ENCODE results near the gene PAX3.

The PAX3 gene

GRCh38 chr2:222193328-222193983, 105.3 kb downstream of the PAX3 start:
- H3K4me1 ChIP-seq (ENCODE audit: low read length) = no peaks in the 10 kb centered on the region
- H3K9me3 ChIP-seq (replicated peaks; ENCODE audit: insufficient read depth, low read length) = no peaks in the 10 kb centered on the region; the same call in 1 of the 2 replicates
- H3K79me2 ChIP-seq (ENCODE audit: low read length) = no peaks in the 10 kb centered on the region
- H3K27ac ChIP-seq (ENCODE audit: low read length) = no peak overlapping the region
- no peak for TF ChIP-seq EZH2phosphoT487 (IDR thresholded peaks at IDR 0.05; ENCODE audit: low read length)
- TF ChIP-seq CTCF (IDR thresholded peaks at IDR 0.05; ENCODE audit: low read length) = no peak
- TF ChIP-seq EZH2 (optimal IDR thresholded peaks at IDR 0.05; ENCODE audit: low read depth, low read length) = no peak
- H3K9me2 ChIP-seq (replicated peaks; ENCODE audit: insufficient read depth, low read length) = no peaks in the 10 kb centered on the region
- H3K4me3 ChIP-seq (ENCODE audit: low read length) = no peak overlapping the region
- no peak overlapping the region for H2AFZ ChIP-seq (ENCODE audit: low read length)
- no peak overlapping the region for H3K9ac ChIP-seq (ENCODE audit: low read length)
- no peaks in the 10 kb centered on the region for H3F3A ChIP-seq (ENCODE audit: insufficient read depth, low read length)
- no peak overlapping the region for H3K4me2 ChIP-seq (ENCODE audit: low read depth, low read length)
- DNase-seq = no peak
- H3K27me3 ChIP-seq (replicated peaks; ENCODE audit: insufficient read depth, low read length) = no peaks in the 10 kb centered on the region
- no peaks in the 10 kb centered on the region for H3K36me3 ChIP-seq (replicated peaks; ENCODE audit: insufficient read depth, low read length)
- no peaks in the 10 kb centered on the region for H4K20me1 ChIP-seq (ENCODE audit: insufficient read depth, low read length)

- no peak overlapping the region for H3K4me3 ChIP-seq (ENCODE audit: low read length)
- TF ChIP-seq EZH2 (optimal IDR thresholded peaks at IDR 0.05; ENCODE audit: low read depth, low read length) (no peak), CTCF (IDR thresholded peaks at IDR 0.05; ENCODE audit: low read length) (no peak), EZH2phosphoT487 (IDR thresholded peaks at IDR 0.05; ENCODE audit: low read length) (no peak)
- no peaks in the 10 kb centered on the region for H3F3A ChIP-seq (ENCODE audit: insufficient read depth, low read length)
- no peaks in the 10 kb centered on the region for H3K27me3 ChIP-seq (replicated peaks; ENCODE audit: insufficient read depth, low read length)
- H3K4me1 ChIP-seq (ENCODE audit: low read length) = no peaks in the 10 kb centered on the region
- DNase-seq = no peak
- H4K20me1 ChIP-seq (ENCODE audit: insufficient read depth, low read length) = no peaks in the 10 kb centered on the region
- no peak overlapping the region for H3K27ac ChIP-seq (ENCODE audit: low read length)
- H3K79me2 ChIP-seq (ENCODE audit: low read length) = no peaks in the 10 kb centered on the region
- H3K4me2 ChIP-seq (ENCODE audit: low read depth, low read length) = no peak overlapping the region
- H3K9me3 ChIP-seq (replicated peaks; ENCODE audit: insufficient read depth, low read length) = no peaks in the 10 kb centered on the region
- no peak overlapping the region for H2AFZ ChIP-seq (ENCODE audit: low read length)
- H3K9me2 ChIP-seq (replicated peaks; ENCODE audit: insufficient read depth, low read length) = no peaks in the 10 kb centered on the region
- no peak overlapping the region for H3K9ac ChIP-seq (ENCODE audit: low read length)
- no peaks in the 10 kb centered on the region for H3K36me3 ChIP-seq (replicated peaks; ENCODE audit: insufficient read depth, low read length)
These were observed 118.2 kb downstream of the PAX3 start for GRCh38 chr2:222180619-222181018.

- Histone ChIP-seq H2AFZ (ENCODE audit: low read length) (no peak overlapping the region), H3K9me2 (replicated peaks; ENCODE audit: insufficient read depth, low read length) (no peaks in the 10 kb centered on the region), H3K4me2 (ENCODE audit: low read depth, low read length) (no peak overlapping the region), H4K20me1 (ENCODE audit: insufficient read depth, low read length) (no peaks in the 10 kb centered on the region), H3K4me3 (ENCODE audit: low read length) (no peak overlapping the region), H3K9ac (ENCODE audit: low read length) (no peak overlapping the region), H3K27me3 (replicated peaks; ENCODE audit: insufficient read depth, low read length) (no peaks in the 10 kb centered on the region), H3K36me3 (replicated peaks; ENCODE audit: insufficient read depth, low read length) (no peaks in the 10 kb centered on the region), H3K79me2 (ENCODE audit: low read length) (no peaks in the 10 kb centered on the region), H3K9me3 (replicated peaks; ENCODE audit: insufficient read depth, low read length) (no peaks in the 10 kb centered on the region), H3K27ac (ENCODE audit: low read length) (no peak overlapping the region), H3F3A (ENCODE audit: insufficient read depth, low read length) (no peaks in the 10 kb centered on the region), H3K4me1 (ENCODE audit: low read length) (no peaks in the 10 kb centered on the region)
- TF ChIP-seq CTCF (IDR thresholded peaks at IDR 0.05; ENCODE audit: low read length) (no peak), EZH2 (optimal IDR thresholded peaks at IDR 0.05; ENCODE audit: low read depth, low read length) (no peak), EZH2phosphoT487 (IDR thresholded peaks at IDR 0.05; ENCODE audit: low read length) (no peak)
- no peak for DNase-seq
These were observed 119.2 kb downstream of the PAX3 start for GRCh38 chr2:222179592-222179991.

Measured in MM.1S (cell line).